Neuronal stem cell (in vitro differentiated cells): Measurements from ENCODE around the gene HUS1B.

Source experiments
- DNase-seq: peaks from one replicate; pipeline ENCODE4 v3.0.0-alpha.2; 2013; ENCODE audit warnings: low spot score
- H2AFZ ChIP-seq: one replicate; pipeline ENCODE4 v1.6.1; 2013; ENCODE audit warnings: mild to moderate bottlenecking, low read length, inconsistent platforms
- H2AK5ac ChIP-seq: 2 replicates; pipeline ENCODE4 v1.6.1; 2013; ENCODE audit warnings: low read depth, mild to moderate bottlenecking, inconsistent platforms, low read length, moderate library complexity, mixed read lengths
- H2BK120ac ChIP-seq: 2 replicates; pipeline ENCODE4 v1.6.1; 2013; ENCODE audit warnings: low read depth, mild to moderate bottlenecking, inconsistent platforms, low read length, moderate library complexity, mixed read lengths
- H2BK12ac ChIP-seq: one replicate; pipeline ENCODE4 v1.6.1; 2013; ENCODE audit warnings: low read length, inconsistent platforms
- H2BK15ac ChIP-seq: 2 replicates; pipeline ENCODE4 v1.6.1; 2013; ENCODE audit warnings: mild to moderate bottlenecking, low read length, inconsistent platforms, mixed read lengths
- H2BK5ac ChIP-seq: one replicate; pipeline ENCODE4 v1.6.1; 2013; ENCODE audit warnings: inconsistent platforms, mild to moderate bottlenecking, low read length, moderate library complexity
- H3K14ac ChIP-seq: one replicate; pipeline ENCODE4 v1.6.1; 2013; ENCODE audit warnings: low read length, inconsistent platforms
- H3K18ac ChIP-seq: 2 replicates; pipeline ENCODE4 v1.6.1; 2013; ENCODE audit warnings: low read length, inconsistent platforms
- H3K23ac ChIP-seq: 2 replicates; pipeline ENCODE4 v1.6.1; 2013; ENCODE audit warnings: low read depth, mild to moderate bottlenecking, mixed read lengths, low read length, inconsistent platforms; ENCODE audit not compliant: poor library complexity
- H3K27ac ChIP-seq: replicated peaks from 3 replicates; pipeline ENCODE4 v1.5.1; 2013; ENCODE audit warnings: low read length, inconsistent platforms
- H3K27me3 ChIP-seq, 3 experiments: 2 replicates each; pipeline ENCODE4 v1.6.1; 2013; ENCODE audit warnings: low read length in 3 of 3, mild to moderate bottlenecking in 2 of 3, inconsistent platforms in 1 of 3, low read depth in 1 of 3, mixed read lengths in 1 of 3, moderate library complexity in 1 of 3; ENCODE audit not compliant: control insufficient read depth in 3 of 3, insufficient read depth in 3 of 3
- H3K36me3 ChIP-seq, 2 donors: replicated peaks in 1 of 2; 2 replicates each; pipeline ENCODE4 v1.6.1; 2013; ENCODE audit warnings: low read length in 2 of 2; ENCODE audit not compliant: control insufficient read depth in 2 of 2, insufficient read depth in 2 of 2
- H3K4ac ChIP-seq: 2 replicates; pipeline ENCODE4 v1.6.1; 2013; ENCODE audit warnings: inconsistent platforms, mild to moderate bottlenecking, low read length, moderate library complexity
- H3K4me1 ChIP-seq, 2 donors: 1 replicate in 1 of 2; 2 replicates in 1 of 2; pipeline ENCODE4 v1.6.1; 2013; ENCODE audit warnings: low read length in 2 of 2, low read depth in 1 of 2; ENCODE audit not compliant: control insufficient read depth in 2 of 2, insufficient read depth in 1 of 2
- H3K4me2 ChIP-seq: one replicate; pipeline ENCODE4 v1.6.1; 2013; ENCODE audit warnings: mild to moderate bottlenecking, low read length, inconsistent platforms; ENCODE audit not compliant: insufficient read depth, poor library complexity, severe bottlenecking
- H3K4me3 ChIP-seq, 2 donors: 2 replicates each; pipeline ENCODE4 v1.5.1; 2013; ENCODE audit warnings: low read length in 2 of 2, mild to moderate bottlenecking in 2 of 2, inconsistent platforms in 1 of 2, moderate library complexity in 1 of 2
- H3K79me1 ChIP-seq: one replicate; pipeline ENCODE4 v1.6.1; 2013; ENCODE audit warnings: low read depth, mild to moderate bottlenecking, inconsistent platforms, low read length, moderate library complexity
- H3K9ac ChIP-seq: one replicate; pipeline ENCODE4 v1.6.1; 2013; ENCODE audit warnings: mild to moderate bottlenecking, low read depth, low read length, inconsistent platforms; ENCODE audit not compliant: poor library complexity
- H3K9me3 ChIP-seq, 2 donors: replicated peaks in 1 of 2; 2 replicates each; pipeline versions ENCODE3 to v1.6.1; 2013; ENCODE audit warnings: low read length in 2 of 2, mild to moderate bottlenecking in 2 of 2, inconsistent platforms in 1 of 2, low read depth in 1 of 2, mixed read lengths in 1 of 2, moderate library complexity in 1 of 2; ENCODE audit not compliant: control insufficient read depth in 2 of 2, insufficient read depth in 1 of 2
- H4K8ac ChIP-seq: one replicate; pipeline ENCODE4 v1.6.1; 2013; ENCODE audit warnings: low read depth, mild to moderate bottlenecking, inconsistent platforms, low read length, moderate library complexity
- H4K91ac ChIP-seq: one replicate; pipeline ENCODE4 v1.6.1; 2013; ENCODE audit warnings: low read length, low read depth, mild to moderate bottlenecking, inconsistent platforms; ENCODE audit not compliant: poor library complexity
- WGBS, 2 donors: extraction: QIAGEN DNeasy Blood & Tissue Kit; methylation state at CpG; one replicate each; pipeline ENCODE4 v1.1.7; 2013; ENCODE audit warnings: missing lambda C conversion rate in 2 of 2, mixed read lengths in 1 of 2; ENCODE audit not compliant: insufficient read length in 2 of 2, insufficient replicate concordance in 1 of 2; ENCODE audit errors: extremely low coverage in 2 of 2; 5-methylcytosine and 5-hydroxymethylcytosine counted together

HUS1B gene

DNA sequence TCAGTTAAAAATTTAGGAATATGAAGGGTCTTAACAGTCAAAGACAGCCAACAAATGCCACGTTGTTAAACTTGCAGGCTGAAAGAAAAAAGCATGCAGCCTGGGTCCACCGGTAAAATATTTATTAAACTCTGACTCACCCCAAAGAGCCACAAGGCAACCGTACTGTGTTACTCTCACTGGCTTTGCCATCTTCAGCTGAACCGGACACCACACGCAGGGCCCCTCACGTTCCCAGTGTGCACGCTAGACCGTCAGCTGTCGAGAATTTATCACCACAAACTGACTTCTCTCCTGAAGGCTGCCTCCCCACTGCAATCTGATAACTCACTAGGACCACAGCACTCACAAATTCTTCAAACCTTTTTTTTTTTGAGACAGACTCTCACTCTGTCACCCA, 30.7 kb downstream of the HUS1B start:
- Histone ChIP-seq H4K8ac (no peak overlapping the region), H2BK12ac (no peak overlapping the region)
- WGBS, 2 donors, result no CpG with 5 or more reads among the region's 9 CpGs

DNA sequence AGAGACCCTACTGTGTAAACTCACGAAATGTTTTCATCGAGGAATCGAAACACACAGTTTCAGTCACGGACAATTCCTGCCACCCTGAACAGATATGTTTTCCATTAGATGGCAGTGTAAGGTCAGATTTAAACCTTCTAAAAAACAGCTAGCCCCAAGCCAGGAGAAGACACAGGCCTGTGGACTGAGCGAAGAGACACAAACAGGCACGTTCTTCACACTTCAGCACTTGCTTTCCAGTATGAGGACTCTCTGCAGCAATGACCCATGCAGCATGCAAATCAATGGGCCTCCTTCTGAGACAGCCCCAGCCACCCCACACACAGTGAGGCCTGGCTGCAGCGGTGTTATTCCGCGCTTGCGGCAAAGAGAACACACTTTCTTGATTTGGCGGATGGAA, 31.9 kb downstream of the HUS1B start:
- H2BK15ac ChIP-seq, result no peak overlapping the region
- H3K4me3 ChIP-seq, result peak overlapping the region in 1 of 2 donors; percentile 14
- H3K36me3 ChIP-seq, result no peaks in the 10 kb centered on the region
- H3K79me1 ChIP-seq, result no peaks in the 10 kb centered on the region
- no peak overlapping the region for H3K9ac ChIP-seq
- no peak overlapping the region for H4K91ac ChIP-seq
- no peaks in the 10 kb centered on the region for H3K27me3 ChIP-seq
- H3K4me2 ChIP-seq, result no peak overlapping the region
- peaks cover 0 to 2% of the 10 kb centered on the region in 2 donors for H3K4me1 ChIP-seq
- H3K18ac ChIP-seq, result no peak overlapping the region
- H2AK5ac ChIP-seq, result no peak overlapping the region
- no peak for DNase-seq
- no peak overlapping the region for H2BK5ac ChIP-seq
- no peaks in the 10 kb centered on the region for H3K9me3 ChIP-seq
- H3K23ac ChIP-seq, result no peak overlapping the region
- WGBS, 2 donors, result no CpG with 5 or more reads among the region's 11 CpGs
- H2AFZ ChIP-seq, result no peak overlapping the region
- H2BK120ac ChIP-seq, result no peak overlapping the region
- H3K4ac ChIP-seq, result no peak overlapping the region
- no peak overlapping the region for H3K27ac ChIP-seq
- H4K8ac ChIP-seq, result no peak overlapping the region
- no peak overlapping the region for H3K14ac ChIP-seq
- no peak overlapping the region for H2BK12ac ChIP-seq

More for the DNA sequence above, 30.7 kb downstream of the HUS1B start:
- no peak overlapping the region for H2AK5ac ChIP-seq
- H2BK15ac ChIP-seq, result no peak overlapping the region
- no peak overlapping the region for H3K4ac ChIP-seq
- H3K4me3 ChIP-seq, result no peak overlapping the region
- no peak overlapping the region for H3K4me2 ChIP-seq
- H3K4me1 ChIP-seq, result peaks cover 0 to 2% of the 10 kb centered on the region in 2 donors
- no peaks in the 10 kb centered on the region for H3K9me3 ChIP-seq
- no peak overlapping the region for H2BK120ac ChIP-seq
- H2BK5ac ChIP-seq, result no peak overlapping the region
- peaks cover 1 to 7% of the 10 kb centered on the region in 2 donors for H3K36me3 ChIP-seq
- H3K14ac ChIP-seq, result no peak overlapping the region
- no peaks in the 10 kb centered on the region for H3K79me1 ChIP-seq
- H3K27ac ChIP-seq, result no peak overlapping the region
- no peaks in the 10 kb centered on the region for H3K27me3 ChIP-seq
- no peak overlapping the region for H3K9ac ChIP-seq
- no peak overlapping the region for H2AFZ ChIP-seq
- DNase-seq, result no peak
- H3K18ac ChIP-seq, result no peak overlapping the region
- H4K91ac ChIP-seq, result no peak overlapping the region
- no peak overlapping the region for H3K23ac ChIP-seq

DNA sequence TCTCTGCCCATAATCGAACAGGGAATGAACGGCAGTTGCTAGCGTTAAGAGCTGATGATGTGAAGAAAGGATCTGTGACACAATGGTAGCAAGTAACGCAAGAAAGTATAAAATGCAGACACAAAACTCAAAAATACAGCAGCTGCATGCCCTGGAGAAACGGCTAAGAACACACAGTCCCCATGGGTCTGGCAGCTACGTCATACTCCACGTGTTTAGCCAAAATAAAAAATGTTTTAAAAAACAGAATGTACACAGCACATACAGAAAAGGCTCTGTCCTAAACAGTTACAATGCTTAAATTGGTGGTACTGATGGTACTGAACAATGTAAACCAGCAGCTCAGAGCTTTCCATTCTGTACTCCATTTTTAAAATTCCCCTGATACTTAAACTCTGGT, 34.4 kb downstream of the HUS1B start:
- H3K14ac ChIP-seq, result no peak overlapping the region
- H3K27ac ChIP-seq, result no peak overlapping the region
- no peak overlapping the region for H3K4me3 ChIP-seq
- H2BK15ac ChIP-seq, result no peak overlapping the region
- no peak overlapping the region for H3K23ac ChIP-seq
- no peak overlapping the region for H3K9ac ChIP-seq
- no peak overlapping the region for H4K91ac ChIP-seq
- no peaks in the 10 kb centered on the region for H3K27me3 ChIP-seq
- H2AFZ ChIP-seq, result no peak overlapping the region
- peaks cover 1 to 2% of the 10 kb centered on the region in 2 donors for H3K9me3 ChIP-seq
- H2BK120ac ChIP-seq, result no peak overlapping the region
- no peak for DNase-seq
- no peak overlapping the region for H3K18ac ChIP-seq
- peaks cover 0 to 2% of the 10 kb centered on the region in 2 donors for H3K4me1 ChIP-seq
- no peak overlapping the region for H3K4ac ChIP-seq
- H3K4me2 ChIP-seq, result no peak overlapping the region
- no peak overlapping the region for H2AK5ac ChIP-seq
- WGBS, 2 donors, result no CpG with 5 or more reads among the region's 7 CpGs
- H4K8ac ChIP-seq, result no peak overlapping the region
- no peaks in the 10 kb centered on the region for H3K79me1 ChIP-seq
- H3K36me3 ChIP-seq, result peaks cover 0 to 13% of the 10 kb centered on the region in 2 donors
- no peak overlapping the region for H2BK5ac ChIP-seq
- H2BK12ac ChIP-seq, result no peak overlapping the region

DNA sequence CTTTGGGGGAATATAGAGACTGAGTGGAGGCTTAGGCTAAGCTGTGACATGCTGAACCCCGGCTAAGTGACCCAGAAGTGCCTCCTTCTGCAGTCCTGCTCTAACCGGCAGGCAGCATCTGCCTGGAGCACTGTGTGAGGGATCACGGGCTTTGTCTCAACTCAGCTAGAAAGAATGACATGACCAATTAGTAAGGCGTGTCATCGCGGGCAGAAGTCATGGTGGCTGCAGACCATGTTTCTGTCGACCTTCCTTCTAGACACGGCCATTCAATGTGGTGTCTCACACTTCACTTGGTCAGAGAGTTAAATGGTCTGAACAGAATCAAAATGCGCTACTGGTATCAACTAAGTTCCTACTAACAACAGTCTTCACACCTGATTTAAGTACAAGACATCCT, 35.0 kb downstream of the HUS1B start:
- H3K9ac ChIP-seq, result no peak overlapping the region
- H3K27ac ChIP-seq, result no peak overlapping the region

More for the DNA sequence above, 35.0 kb downstream of the HUS1B start:
- no peak overlapping the region for H3K18ac ChIP-seq
- H3K4me2 ChIP-seq, result no peak overlapping the region
- no peak overlapping the region for H2BK12ac ChIP-seq
- no peak overlapping the region for H2BK120ac ChIP-seq
- no peak overlapping the region for H2AFZ ChIP-seq
- no peak overlapping the region for H3K4ac ChIP-seq
- H3K23ac ChIP-seq, result no peak overlapping the region
- no peak overlapping the region for H2BK15ac ChIP-seq
- H3K14ac ChIP-seq, result no peak overlapping the region
- peaks cover 2 to 18% of the 10 kb centered on the region in 2 donors for H3K36me3 ChIP-seq
- no peak overlapping the region for H4K8ac ChIP-seq
- H3K4me3 ChIP-seq, result no peak overlapping the region
- H3K27me3 ChIP-seq, result no peaks in the 10 kb centered on the region
- WGBS, 2 donors, result no CpG with 5 or more reads among the region's 9 CpGs
- H4K91ac ChIP-seq, result no peak overlapping the region
- H3K79me1 ChIP-seq, result no peaks in the 10 kb centered on the region
- H2AK5ac ChIP-seq, result no peak overlapping the region
- H3K4me1 ChIP-seq, result peaks cover 0 to 2% of the 10 kb centered on the region in 2 donors
- no peak for DNase-seq
- no peak overlapping the region for H2BK5ac ChIP-seq
- H3K9me3 ChIP-seq, result peaks cover 1 to 6% of the 10 kb centered on the region in 2 donors
